HG02798 (cell line): ENCODE results near the gene PRR33.

Experiments used
- ATAC-seq: cut with Tn5 transposase; IDR thresholded peaks from one replicate; pipeline ENCODE4 v1.9.1; 2021; ENCODE audit warnings: mild to moderate bottlenecking; ENCODE audit not compliant: unreplicated experiment, poor library complexity

Gene PRR33

DNA sequence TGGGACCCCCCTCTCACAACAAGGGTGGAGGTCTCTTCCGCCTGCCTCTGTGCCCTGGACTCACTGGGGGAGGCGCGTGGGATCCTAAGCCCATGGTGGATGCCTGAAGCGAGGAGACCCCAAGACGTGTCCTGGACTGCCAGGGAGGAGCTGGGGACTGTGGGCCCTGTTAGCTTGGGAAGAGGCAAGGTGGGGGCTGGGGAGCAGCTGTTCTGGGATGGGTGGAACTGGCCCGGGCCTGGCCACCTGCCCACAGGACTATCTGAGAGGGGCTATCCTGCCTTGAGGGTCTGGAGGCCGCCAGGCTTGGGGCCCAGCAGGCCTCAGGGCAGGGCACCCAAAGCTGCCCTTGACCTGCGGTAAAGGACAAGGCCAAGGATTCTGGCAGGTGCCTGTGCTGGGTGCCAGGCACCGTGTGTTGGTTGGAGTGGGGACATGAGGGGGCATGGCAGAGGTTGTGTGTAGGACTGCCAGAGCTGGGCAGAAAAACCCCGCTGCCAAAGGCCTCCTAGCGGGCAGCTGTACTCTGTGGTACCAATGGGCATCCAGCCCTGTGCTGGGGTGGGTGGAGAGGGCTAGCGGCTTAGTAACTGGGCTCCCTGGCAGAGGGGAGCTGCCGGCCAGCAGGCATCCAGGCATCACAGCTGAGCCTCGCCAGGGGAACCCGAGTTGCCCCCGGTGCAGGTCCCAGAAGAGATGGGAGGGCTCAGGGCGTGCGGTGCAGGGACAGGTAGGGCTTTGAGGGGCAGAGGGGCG is 38.1 kb downstream of the PRR33 start:
- ATAC-seq: no peak

DNA sequence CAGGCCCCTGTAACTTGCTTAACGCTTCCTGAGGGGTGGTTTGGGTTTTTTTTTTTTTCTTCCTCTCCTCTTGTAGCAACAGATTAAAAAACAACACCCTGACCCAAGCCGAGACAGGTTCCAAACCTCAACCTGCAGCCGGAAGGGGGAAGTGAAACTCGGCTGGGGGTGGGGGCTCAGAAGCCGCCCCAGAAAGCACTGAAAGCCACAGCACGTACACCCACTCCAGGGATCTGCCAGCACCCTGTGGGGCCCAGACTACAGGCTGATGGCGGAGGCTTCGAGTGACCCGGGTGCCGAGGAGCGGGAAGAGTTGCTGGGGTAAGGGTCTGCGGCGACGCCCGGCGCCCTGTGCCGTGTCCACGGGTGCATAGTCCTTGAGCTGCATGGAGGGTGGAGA is 38.8 kb downstream of the PRR33 start, which contains the start of gene LSP1:
Gene LSP1, plus strand, starts transcription at position 208 of the 400 bp plus-strand sequence. Its CDS starts 61 bp downstream, at position 269.
- ATAC-seq: peak; percentile 52

- ATAC-seq: peak; percentile 3
Observed at GRCh38 chr11:1852271-1852876, 39.3 kb downstream of the PRR33 start.

GRCh38 chr11:1851468-1852180 is 40.1 kb downstream of the PRR33 start:
- no peak for ATAC-seq

DNA sequence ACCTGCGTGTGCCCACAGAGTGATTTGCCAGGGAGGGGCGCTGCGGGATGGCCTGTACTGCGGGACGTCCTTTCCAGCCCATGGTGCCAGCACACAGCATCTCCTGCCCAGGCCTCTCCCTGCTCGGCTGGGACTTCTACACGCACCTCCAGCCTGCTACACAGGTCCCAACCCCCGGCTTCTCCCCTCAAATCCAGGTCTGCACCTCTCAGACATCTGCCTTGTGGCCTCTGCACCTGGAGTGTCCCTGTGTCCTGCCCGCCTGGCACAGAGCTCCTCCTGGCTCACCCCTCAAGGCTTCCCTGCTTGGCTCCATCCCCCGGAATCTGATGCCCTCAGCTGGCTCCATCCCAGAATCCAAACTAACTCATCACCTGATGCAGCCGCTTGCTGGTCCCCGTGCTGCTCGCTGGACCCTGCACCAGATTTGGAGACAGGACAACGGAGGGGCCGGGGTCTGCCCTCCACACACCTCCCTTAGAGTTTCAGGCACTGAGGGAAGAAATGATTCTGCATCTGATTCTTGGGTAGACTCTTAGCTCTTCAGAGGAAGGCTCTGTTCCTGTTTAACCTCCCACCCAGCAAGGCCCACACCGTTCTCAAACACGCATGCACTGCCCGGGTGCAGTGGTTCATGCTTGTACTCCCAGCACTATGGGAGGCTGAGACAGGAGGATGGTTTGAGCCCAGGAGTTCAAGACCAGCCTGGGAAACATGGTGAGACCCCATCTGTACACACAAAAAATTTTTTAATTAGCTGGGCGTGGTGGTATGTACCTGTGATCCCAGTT is 42.9 kb downstream of the PRR33 start:
- ATAC-seq: no peak

DNA sequence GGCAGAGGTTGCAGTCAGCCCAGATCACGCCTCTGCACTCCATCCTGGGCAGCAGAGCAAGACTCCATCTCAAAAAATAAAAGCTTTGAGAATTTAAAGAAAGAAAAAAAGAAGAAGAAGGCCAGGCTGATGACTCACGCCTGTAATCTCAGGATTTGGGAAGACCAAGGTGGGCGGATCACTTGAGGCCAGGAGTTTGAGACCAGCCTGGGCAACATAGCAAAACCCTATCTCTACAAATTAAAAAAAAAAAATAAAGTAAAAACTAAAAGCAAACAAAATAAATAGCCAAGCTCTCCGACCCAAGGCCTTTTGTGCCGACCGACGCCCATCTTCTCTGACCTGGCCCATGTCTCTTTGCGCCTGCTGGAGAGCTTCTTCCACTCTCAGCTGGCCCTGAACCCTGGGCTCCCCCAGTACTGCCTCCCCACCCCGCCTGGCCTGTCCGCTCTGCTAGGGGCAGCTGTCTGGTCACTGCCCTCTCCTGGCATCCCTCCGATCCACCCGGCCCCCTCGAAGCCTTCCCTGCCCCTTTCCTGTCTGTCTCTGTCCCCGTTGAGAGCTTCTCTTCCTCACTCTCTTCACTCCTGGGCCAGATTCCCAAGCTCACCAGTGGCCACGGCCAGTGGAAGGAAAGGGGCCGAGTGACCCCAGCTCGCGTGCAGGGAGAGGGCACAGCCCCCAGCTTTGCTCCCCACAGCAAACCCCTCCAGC is 43.6 kb downstream of the PRR33 start:
- ATAC-seq: no peak

DNA sequence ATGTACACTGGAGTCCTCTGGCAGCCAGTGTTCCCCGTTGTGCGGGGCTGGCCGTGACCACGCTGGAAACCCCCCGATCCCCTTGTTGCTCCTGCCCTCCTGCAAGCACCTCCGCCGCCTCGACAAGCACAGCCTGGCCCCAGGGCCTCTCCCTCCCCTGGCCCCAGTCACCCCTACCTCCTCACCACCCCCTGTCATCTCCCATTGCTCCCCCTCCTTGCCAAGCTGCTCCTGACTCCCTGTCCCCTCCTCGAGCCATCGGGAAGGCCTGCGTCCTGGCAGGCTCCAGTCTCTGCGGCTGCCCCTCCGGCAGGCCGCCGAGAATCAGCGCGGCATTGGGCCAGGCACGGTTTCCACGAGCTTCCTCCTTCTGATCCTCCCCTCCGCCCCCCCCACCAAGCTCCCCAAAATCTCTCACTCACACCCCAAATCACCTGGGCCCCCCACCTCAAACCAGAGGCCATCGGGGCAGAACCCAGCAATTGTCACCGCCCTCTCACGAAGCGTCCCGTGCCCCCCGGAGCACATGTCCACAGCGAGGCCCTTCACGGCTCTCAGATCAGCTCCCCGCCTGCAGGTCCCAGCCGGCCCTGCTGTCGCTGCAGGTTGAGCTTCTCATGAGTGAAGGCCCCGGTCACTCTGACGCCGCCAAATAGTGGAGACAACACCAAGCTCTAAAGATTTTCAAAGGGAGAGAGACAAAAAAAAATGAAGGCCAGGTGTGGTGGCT is 44.5 kb downstream of the PRR33 start:
- ATAC-seq: no peak

GRCh38 chr11:1846453-1846932 is 45.2 kb downstream of the PRR33 start:
- no peak for ATAC-seq

GRCh38 chr11:1845561-1846452 is 45.9 kb downstream of the PRR33 start:
- ATAC-seq: no peak

DNA sequence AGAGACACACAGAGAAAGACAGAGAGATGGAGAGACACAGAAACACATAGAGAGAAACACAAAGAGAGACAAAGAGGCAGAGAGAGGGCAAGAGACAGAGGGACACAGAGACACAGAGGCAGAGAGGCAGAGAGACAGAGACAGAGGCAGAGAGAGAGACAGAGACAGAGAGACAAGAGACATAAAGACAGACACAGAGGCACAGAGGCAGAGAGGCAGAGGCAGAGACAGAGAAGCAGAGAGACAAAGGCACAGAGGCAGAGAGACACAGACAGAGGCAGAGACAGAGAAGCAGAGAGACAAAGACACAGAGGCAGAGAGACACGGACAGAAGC is 46.6 kb downstream of the PRR33 start:
- ATAC-seq: no peak

DNA sequence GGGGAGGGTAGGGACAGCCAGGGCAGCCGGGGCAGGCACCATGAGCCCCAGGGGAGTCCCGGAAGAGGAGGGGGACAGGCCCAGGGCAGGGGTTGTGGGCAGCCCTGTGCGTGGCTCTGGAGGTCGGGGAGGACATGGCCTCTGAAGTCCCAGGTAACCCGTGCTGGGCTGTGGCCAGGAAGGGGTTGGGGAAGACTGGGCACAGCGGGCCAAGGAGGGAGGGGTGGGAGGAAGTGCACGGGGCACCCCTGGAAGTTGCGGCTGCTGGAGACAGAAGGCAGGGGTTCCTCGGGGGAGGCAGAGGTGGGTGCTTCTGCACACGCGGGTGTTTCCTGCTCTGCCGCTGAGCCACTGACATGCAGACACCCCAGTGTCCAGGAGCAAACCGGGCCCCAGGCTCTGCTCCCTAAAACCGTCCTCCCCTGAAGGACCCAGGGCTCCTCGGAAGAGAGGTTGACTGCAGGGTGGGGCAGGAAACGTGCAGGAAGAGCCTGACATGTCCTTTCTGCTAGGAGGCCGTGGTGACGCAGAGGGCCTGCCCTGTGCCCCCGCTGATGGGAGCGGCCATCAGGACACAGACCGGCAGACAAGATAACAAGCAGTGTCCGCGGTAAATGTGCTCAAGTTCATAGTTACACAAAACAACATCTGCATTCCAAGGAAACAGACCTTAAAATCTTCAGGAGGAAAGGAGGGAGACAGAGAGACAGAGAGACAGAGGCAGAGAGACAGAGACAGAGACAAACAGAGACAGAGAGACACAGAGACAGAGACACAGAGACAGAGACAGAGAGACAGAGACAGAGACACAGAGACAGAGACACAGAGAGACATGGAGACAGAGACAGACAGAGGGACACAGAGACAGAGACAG is 47.2 kb downstream of the PRR33 start:
- ATAC-seq: no peak

GRCh38 chr11:1843796-1844195 is 47.9 kb downstream of the PRR33 start:
- ATAC-seq: no peak

GRCh38 chr11:1843098-1843473 is 48.6 kb downstream of the PRR33 start:
- ATAC-seq: no peak

- no peak for ATAC-seq
Observed at GRCh38 chr11:1842149-1843097, 49.3 kb downstream of the PRR33 start.

DNA sequence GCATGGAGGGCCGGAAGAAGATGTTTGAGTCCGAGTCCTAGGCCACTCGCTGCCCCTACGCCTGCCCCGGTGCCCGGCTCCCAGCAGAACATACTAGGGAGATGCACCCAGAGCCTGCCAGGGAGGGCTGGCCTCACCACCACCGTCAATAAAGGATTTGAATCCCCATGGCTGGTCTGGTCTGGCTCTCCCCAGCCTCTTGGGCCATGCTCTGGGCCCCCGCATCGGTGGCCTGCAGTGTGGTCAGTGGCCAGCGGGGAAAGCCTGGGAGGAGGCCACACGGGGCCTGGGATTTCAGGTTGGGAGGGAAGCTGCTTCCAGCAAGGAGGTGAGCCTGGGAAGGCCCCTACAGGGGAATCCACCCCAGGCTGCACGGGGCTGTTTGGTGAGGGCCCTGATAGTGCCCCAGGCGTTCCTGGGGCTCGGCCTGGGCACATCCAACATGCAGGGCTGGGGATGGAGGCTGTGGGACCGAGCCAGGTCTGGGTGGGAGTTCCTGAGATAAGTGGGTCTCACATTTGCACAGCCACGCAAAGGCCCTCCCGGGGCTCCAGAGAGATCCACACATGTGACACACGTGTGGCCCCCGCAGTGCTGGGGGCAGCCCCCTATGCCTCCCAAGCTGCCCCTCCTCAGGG is 50.1 kb downstream of the PRR33 start:
- ATAC-seq: no peak
